Panc1 (cell line): Measurements from ENCODE around the gene FTSJ3. TPM values are rescaled to one million over a fixed set of nuclear protein-coding genes. Genes with fewer than 3 reads are reported as not detected.

Experiments
- ATAC-seq: fragments of 200-7000 bp; cut with Tn5 transposase; 2 replicates; pipeline ENCODE4 v1.9.1; 2020; ENCODE audit warnings: mild to moderate bottlenecking, moderate library complexity
- BruUV-seq: library from RNA; stranded (reverse); fragments of 400-500 nt; replicated peaks from 2 replicates; lab custom pipeline; 2021; lab: Mats Ljungman, UMichigan
- CTCF ChIA-PET: fragments of 300-600 bp; sonication (Branson Sonifier 250); formaldehyde crosslinking; loops from one replicate; lab custom pipeline; 2022; ENCODE audit warnings: antibody characterized with exemption; lab: Charles Lee
- POLR2A ChIA-PET: fragments of 300-600 bp; sonication (Branson Sonifier 250); formaldehyde crosslinking; loops from one replicate; lab custom pipeline; 2022; ENCODE audit warnings: antibody characterized with exemption; lab: Charles Lee
- DNase-seq: peaks from one replicate; pipeline ENCODE4 v3.0.0-alpha.2; 2010; ENCODE audit warnings: low read depth, low spot score
- H3K27ac ChIP-seq: 2 replicates; pipeline ENCODE4 v1.5.1; 2011; ENCODE audit warnings: mild to moderate bottlenecking, low read length, inconsistent platforms
- H3K27me3 ChIP-seq: fragments of 200-500 bp; sonication (Bioruptor generic); 2 replicates; pipeline ENCODE4 v1.6.0; 2014; ENCODE audit warnings: low read length, inconsistent platforms; ENCODE audit not compliant: control insufficient read depth, insufficient read depth
- H3K36me3 ChIP-seq: fragments of 200-500 bp; sonication (Bioruptor generic); 2 replicates; pipeline ENCODE4 v1.5.1; 2014; ENCODE audit warnings: inconsistent platforms, mild to moderate bottlenecking, low read length, moderate library complexity; ENCODE audit not compliant: control insufficient read depth, insufficient read depth
- H3K4me1 ChIP-seq: 2 replicates; pipeline ENCODE4 v1.5.1; 2011; ENCODE audit warnings: inconsistent platforms, mild to moderate bottlenecking, low read length, moderate library complexity; ENCODE audit not compliant: control insufficient read depth, insufficient read depth
- H3K4me3 ChIP-seq, 2 experiments: 2 replicates each; pipeline ENCODE4 v1.5.1; 2011 to 2012; ENCODE audit warnings: low read depth in 2 of 2, low read length in 2 of 2, mild to moderate bottlenecking in 2 of 2, inconsistent platforms in 1 of 2, moderate library complexity in 1 of 2
- H3K9me3 ChIP-seq: fragments of 200-500 bp; sonication (Bioruptor generic); 2 replicates; pipeline ENCODE4 v1.5.1; 2014; ENCODE audit warnings: low read depth, mild to moderate bottlenecking, inconsistent platforms, low read length, moderate library complexity; ENCODE audit not compliant: control insufficient read depth, insufficient read depth
- CTCF ChIP-seq: fragments of 450-650 bp; IDR thresholded peaks from 2 replicates; pipeline ENCODE4 v1.5.1; 2017; ENCODE audit warnings: mild to moderate bottlenecking
- POLR2AphosphoS5 ChIP-seq: IDR thresholded peaks from 2 replicates; pipeline ENCODE4 v1.6.1; 2012; ENCODE audit warnings: mild to moderate bottlenecking, low read depth, low read length, moderate library complexity
- REST ChIP-seq, 2 experiments: IDR thresholded peaks; 2 replicates each; pipeline ENCODE4 v1.6.1; 2011 to 2012; ENCODE audit warnings: low read depth in 2 of 2, control low read depth in 1 of 2, low read length in 1 of 2, mild to moderate bottlenecking in 1 of 2, moderate library complexity in 1 of 2; ENCODE audit not compliant: insufficient read depth in 1 of 2
- SIN3A ChIP-seq: IDR thresholded peaks from 2 replicates; pipeline ENCODE4 v1.6.1; 2012; ENCODE audit warnings: low read depth, mild to moderate bottlenecking, low read length, moderate library complexity, borderline replicate concordance; ENCODE audit not compliant: insufficient read depth
- TCF7L2 ChIP-seq: IDR thresholded peaks from 2 replicates; pipeline ENCODE4 v1.6.1; 2011; ENCODE audit warnings: mild to moderate bottlenecking, low read depth, low read length, inconsistent platforms
- in situ Hi-C: cut with HindIII; loops from 2 replicates; pipeline ENCODE4 v1.10.0; 2016; ENCODE audit warnings: low sequenced_read_pairs, low pct_unique_long_range_greater_than_20kb
- intact Hi-C: fragments of 100-400 bp; cut with micrococcal nuclease; formaldehyde crosslinking; loops from one replicate; pipeline ENCODE4 v1.10.0; 2022; ENCODE audit not compliant: unreplicated experiment
- total RNA-seq: library from RNA; stranded (reverse); gene quantifications from one replicate; pipeline ENCODE4 v1.2.1, GENCODE V29; 2021; ENCODE audit not compliant: unreplicated experiment

The FTSJ3 gene
- total RNA-seq, 1 experiment from 2014 or later: 41.3 TPM

GRCh38 chr17:63780507-63780906, 47.0 kb downstream of the FTSJ3 start:
- Histone ChIP-seq H3K4me3 (no peak overlapping the region), H3K9me3 (no peaks in the 10 kb centered on the region), H3K27me3 (no peaks in the 10 kb centered on the region), H3K4me1 (peaks cover 14% of the 10 kb centered on the region), H3K27ac (no peak overlapping the region), H3K36me3 (peaks cover 12% of the 10 kb centered on the region)
- BruUV-seq: no TSS peak
- in situ Hi-C loops: no loop called here
- intact Hi-C loops: no loop called here
- TF ChIP-seq POLR2AphosphoS5 (no peak), SIN3A (no peak), TCF7L2 (no peak), CTCF (no peak), REST (IDR thresholded peaks at IDR 0.05; ENCODE audit: insufficient read depth in 1 of 2, low read depth in 2 of 2, low read length in 1 of 2) (no peak)
- DNase-seq (no peak), ATAC-seq (peak; percentile 62; the same call in 1 of the 2 replicates)
- POLR2A ChIA-PET: no interaction called here
- CTCF ChIA-PET: no interaction called here

- POLR2A ChIA-PET: no interaction called here
- CTCF ChIA-PET: no interaction called here
- Histone ChIP-seq H3K27me3 (no peaks in the 10 kb centered on the region), H3K36me3 (peaks cover 27% of the 10 kb centered on the region), H3K9me3 (no peaks in the 10 kb centered on the region), H3K4me3 (peak overlapping the region; percentile 96 to 97), H3K27ac (peak overlapping the region; percentile 90), H3K4me1 (peaks cover 8% of the 10 kb centered on the region)
- intact Hi-C loops (no loop called here), in situ Hi-C loops (no loop called here)
- no peak for TF ChIP-seq POLR2AphosphoS5
- ATAC-seq (no peak), DNase-seq (no peak)
- BruUV-seq: no TSS peak
Observed at GRCh38 chr17:63775420-63775819, 52.0 kb downstream of the FTSJ3 start.

GRCh38 chr17:63774969-63775265, 52.5 kb downstream of the FTSJ3 start:
- Histone ChIP-seq H3K27ac (peak overlapping the region; percentile 90), H3K4me3 (peak overlapping the region; percentile 96 to 97), H3K36me3 (peaks cover 27% of the 10 kb centered on the region), H3K4me1 (peaks cover 6% of the 10 kb centered on the region), H3K9me3 (no peaks in the 10 kb centered on the region), H3K27me3 (no peaks in the 10 kb centered on the region)
- TSS peak; percentile 68 for BruUV-seq
- DNase-seq: no peak
- TF ChIP-seq POLR2AphosphoS5 (no peak), SIN3A (no peak), REST (IDR thresholded peaks at IDR 0.05; ENCODE audit: insufficient read depth in 1 of 2, low read depth in 2 of 2, low read length in 1 of 2) (no peak), TCF7L2 (no peak), CTCF (no peak)
- in situ Hi-C loops: no loop called here
- intact Hi-C loops: no loop called here
- no peak for ATAC-seq
- ChIA-PET POLR2A (no interaction called here), CTCF (no interaction called here)
